Left lung (tissue), 10 donors: ENCODE measurements around the gene ZNF407. TPM values are rescaled to one million over a fixed set of nuclear protein-coding genes. Genes with fewer than 3 reads are reported as not detected.

Experiments
- ATAC-seq: fragments of 200-7000 bp; cut with Tn5 transposase; one replicate; pipeline ENCODE4 v1.9.1; 2020; ENCODE audit warnings: moderate library complexity
- DNase-seq, 4 donors: peaks; one replicate each; pipeline ENCODE4 v3.0.0-alpha.2; 2013 to 2020
- H3K27ac ChIP-seq, 2 donors: fragments of 200-600 bp; sonication (generic) in 1 of 2; one replicate each; pipeline versions ENCODE4 v1.5.0 to v1.8.0; 2020 to 2021
- H3K27me3 ChIP-seq, 2 donors: fragments of 200-600 bp; sonication (generic) in 1 of 2; one replicate each; pipeline versions ENCODE4 v1.5.0 to v1.8.0; 2020 to 2021
- H3K36me3 ChIP-seq, 2 donors: fragments of 200-600 bp; sonication (generic) in 1 of 2; one replicate each; pipeline versions ENCODE4 v1.5.0 to v1.8.0; 2020 to 2021
- H3K4me1 ChIP-seq, 2 donors: fragments of 200-600 bp; one replicate each; pipeline ENCODE4 v1.8.0; 2021
- H3K4me3 ChIP-seq, 2 donors: fragments of 200-600 bp; sonication (generic) in 1 of 2; one replicate each; pipeline versions ENCODE4 v1.5.0 to v1.8.0; 2020 to 2021; ENCODE audit warnings: mild to moderate bottlenecking in 1 of 2
- H3K9me3 ChIP-seq, 2 donors: fragments of 200-600 bp; sonication (generic) in 1 of 2; one replicate each; pipeline versions ENCODE4 v1.5.0 to v1.8.0; 2020 to 2021
- intact Hi-C, 2 donors: fragments of 100-400 bp; cut with DNase I; formaldehyde crosslinking; loops; one replicate each; pipeline versions ENCODE4 v1.11.2 to v1.14.2; 2022
- polyA plus RNA-seq, 6 donors: library from polyadenylated mRNA; unstranded; fragments of 120-200 nt; gene quantifications; one replicate each; pipeline ENCODE4 v1.2.1, GENCODE V29; 2013; ENCODE audit not compliant: insufficient read length in 6 of 6
- total RNA-seq, 2 donors: library from RNA; stranded (reverse); fragmentation: NEBNext Ultra II Directional; extraction: Animal tissue kit (Norgen Biotek cat#: 25700); gene quantifications; one replicate each; pipeline ENCODE4 v1.2.1, GENCODE V29; 2021
- TF ChIP-seq, protein P1 (sequence below), 2 donors: fragments of 200-600 bp; sonication (generic) in 1 of 2; IDR thresholded peaks; one replicate each; pipeline versions ENCODE4 v1.5.0 to v1.8.0; 2021; ENCODE audit warnings: antibody characterized with exemption in 2 of 2
- donor health status: DM: no; HTN: yes; CAD: no.
- donor health status: DM: no; HTN: no; CAD: no.

Gene ZNF407
- total and polyA plus RNA-seq, 8 donors, result 10.3 to 16.7 (median 11.3) TPM

GRCh38 chr18:75009878-75010277 lies 412.2 kb downstream of the ZNF407 start:
- Histone ChIP-seq H3K4me3 (no peak overlapping the region), H3K9me3 (no peaks in the 10 kb centered on the region), H3K4me1 (no peaks in the 10 kb centered on the region), H3K27ac (no peak overlapping the region), H3K36me3 (no peaks in the 10 kb centered on the region), H3K27me3 (no peaks in the 10 kb centered on the region)
- DNase-seq (no peak), ATAC-seq (no peak)
- intact Hi-C loops, result no loop called here
- TF ChIP-seq, protein P1, sequence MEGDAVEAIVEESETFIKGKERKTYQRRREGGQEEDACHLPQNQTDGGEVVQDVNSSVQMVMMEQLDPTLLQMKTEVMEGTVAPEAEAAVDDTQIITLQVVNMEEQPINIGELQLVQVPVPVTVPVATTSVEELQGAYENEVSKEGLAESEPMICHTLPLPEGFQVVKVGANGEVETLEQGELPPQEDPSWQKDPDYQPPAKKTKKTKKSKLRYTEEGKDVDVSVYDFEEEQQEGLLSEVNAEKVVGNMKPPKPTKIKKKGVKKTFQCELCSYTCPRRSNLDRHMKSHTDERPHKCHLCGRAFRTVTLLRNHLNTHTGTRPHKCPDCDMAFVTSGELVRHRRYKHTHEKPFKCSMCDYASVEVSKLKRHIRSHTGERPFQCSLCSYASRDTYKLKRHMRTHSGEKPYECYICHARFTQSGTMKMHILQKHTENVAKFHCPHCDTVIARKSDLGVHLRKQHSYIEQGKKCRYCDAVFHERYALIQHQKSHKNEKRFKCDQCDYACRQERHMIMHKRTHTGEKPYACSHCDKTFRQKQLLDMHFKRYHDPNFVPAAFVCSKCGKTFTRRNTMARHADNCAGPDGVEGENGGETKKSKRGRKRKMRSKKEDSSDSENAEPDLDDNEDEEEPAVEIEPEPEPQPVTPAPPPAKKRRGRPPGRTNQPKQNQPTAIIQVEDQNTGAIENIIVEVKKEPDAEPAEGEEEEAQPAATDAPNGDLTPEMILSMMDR (IDR thresholded peaks at IDR 0.05), result no peak

DNA sequence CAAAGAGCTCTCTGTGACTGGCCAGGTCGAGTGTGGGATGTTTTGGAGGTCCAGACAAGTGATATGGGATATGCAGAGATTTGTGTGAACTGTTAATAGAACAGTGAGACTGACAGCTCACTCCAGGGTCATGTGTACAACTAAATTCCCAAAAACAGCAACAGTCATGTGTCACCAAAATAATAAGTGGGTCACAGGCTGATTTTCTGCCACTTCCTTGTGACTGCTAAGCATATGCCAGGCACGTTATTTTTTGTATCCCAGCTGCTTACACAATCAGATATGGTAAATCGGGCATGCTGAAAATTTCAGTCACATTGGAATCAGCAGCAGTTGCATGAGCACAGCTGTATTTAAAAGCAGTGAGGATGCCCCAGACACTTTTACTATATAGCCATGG lies 412.6 kb downstream of the ZNF407 start:
- no peaks in the 10 kb centered on the region for H3K4me1 ChIP-seq
- H3K27ac ChIP-seq, result no peak overlapping the region
- H3K36me3 ChIP-seq, result no peaks in the 10 kb centered on the region
- H3K4me3 ChIP-seq, result no peak overlapping the region
- H3K9me3 ChIP-seq, result no peaks in the 10 kb centered on the region
- intact Hi-C loops, result no loop called here
- ATAC-seq (no peak), DNase-seq (no peak)
- H3K27me3 ChIP-seq, result no peaks in the 10 kb centered on the region
- TF ChIP-seq, protein P1 (IDR thresholded peaks at IDR 0.05), result no peak

GRCh38 chr18:75010689-75011088 lies 413.0 kb downstream of the ZNF407 start:
- H3K4me3 ChIP-seq, result no peak overlapping the region
- DNase-seq (no peak), ATAC-seq (no peak)
- intact Hi-C loops, result no loop called here
- no peaks in the 10 kb centered on the region for H3K27me3 ChIP-seq
- H3K9me3 ChIP-seq, result no peaks in the 10 kb centered on the region
- no peak overlapping the region for H3K27ac ChIP-seq
- TF ChIP-seq, protein P1 (IDR thresholded peaks at IDR 0.05), result no peak
- no peaks in the 10 kb centered on the region for H3K4me1 ChIP-seq
- no peaks in the 10 kb centered on the region for H3K36me3 ChIP-seq

DNA sequence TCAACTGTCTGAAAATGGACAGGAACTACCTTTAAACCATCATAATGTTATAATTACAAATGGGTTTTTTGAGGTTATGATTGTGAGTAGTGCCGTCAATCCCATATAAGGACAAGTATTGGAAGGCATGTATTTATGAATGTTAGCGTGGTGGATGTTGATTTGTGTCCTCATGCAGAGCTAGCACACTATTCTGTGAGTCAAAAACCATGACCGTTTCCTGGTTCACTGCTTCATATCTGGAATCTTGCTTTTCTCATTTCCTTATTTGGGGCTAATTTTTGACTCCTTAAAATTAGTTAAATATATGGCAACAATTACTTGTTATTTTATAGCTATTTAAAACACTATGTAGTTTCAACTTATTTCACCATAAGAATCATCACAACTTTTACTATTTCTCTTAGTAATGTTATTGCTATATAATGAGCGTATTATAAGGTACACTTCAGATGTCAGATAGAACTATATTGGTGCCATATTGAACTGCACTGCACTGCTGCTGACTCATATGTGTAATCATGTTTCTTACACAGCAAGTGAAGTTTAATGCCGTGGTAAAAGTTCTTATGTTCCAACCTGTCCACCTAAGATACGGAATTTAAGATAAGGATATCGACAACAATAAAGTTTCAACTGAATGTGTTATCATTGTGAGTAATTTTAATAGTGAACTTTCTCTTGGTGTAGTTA lies 418.5 kb downstream of the ZNF407 start:
- Histone ChIP-seq H3K27ac (no peak overlapping the region), H3K36me3 (no peaks in the 10 kb centered on the region), H3K4me1 (no peaks in the 10 kb centered on the region), H3K27me3 (no peaks in the 10 kb centered on the region), H3K9me3 (no peaks in the 10 kb centered on the region), H3K4me3 (no peak overlapping the region)
- ATAC-seq (no peak), DNase-seq (no peak)
- intact Hi-C loops, result no loop called here
- TF ChIP-seq, protein P1 (IDR thresholded peaks at IDR 0.05), result no peak

GRCh38 chr18:75023473-75023872 lies 425.8 kb downstream of the ZNF407 start:
- Histone ChIP-seq H3K27me3 (no peaks in the 10 kb centered on the region), H3K4me3 (no peak overlapping the region), H3K9me3 (no peaks in the 10 kb centered on the region), H3K4me1 (no peaks in the 10 kb centered on the region), H3K36me3 (no peaks in the 10 kb centered on the region), H3K27ac (no peak overlapping the region)
- DNase-seq (no peak), ATAC-seq (no peak)
- intact Hi-C loops, result no loop called here
- TF ChIP-seq, protein P1 (IDR thresholded peaks at IDR 0.05), result no peak
